Neural cell (in vitro differentiated cells): ENCODE results near the gene CNTNAP1. TPM values are rescaled to one million over a fixed set of nuclear protein-coding genes. Genes with fewer than 3 reads are reported as not detected.

ENCODE experiments used
- H2AFZ ChIP-seq: fragments of 200-600, 300-800 bp; sonication (generic), shearing (Covaris generic); 2 replicates; pipeline ENCODE4 v1.6.0; 2014; ENCODE audit warnings: low read depth, mild to moderate bottlenecking, antibody characterized with exemption, low read length, moderate library complexity
- H3F3A ChIP-seq: fragments of 200-600 bp; shearing (Covaris generic); 2 replicates; pipeline ENCODE4 v1.6.1; 2016; ENCODE audit warnings: mild to moderate bottlenecking, moderate library complexity, mixed read lengths, antibody characterized with exemption, low read length; ENCODE audit not compliant: insufficient read depth, poor library complexity, severe bottlenecking
- H3K27ac ChIP-seq: fragments of 200-600, 300-800 bp; sonication (generic), shearing (Covaris generic); 2 replicates; pipeline ENCODE4 v1.5.1; 2014; ENCODE audit warnings: mild to moderate bottlenecking, low read length, moderate library complexity
- H3K27me3 ChIP-seq: fragments of 300-800, 200-600 bp; sonication (generic), shearing (Covaris generic); 2 replicates; pipeline ENCODE4 v1.6.0; 2014; ENCODE audit warnings: mild to moderate bottlenecking, low read depth, low read length, moderate library complexity; ENCODE audit not compliant: insufficient read depth
- H3K36me3 ChIP-seq: fragments of 300-800, 200-600 bp; sonication (generic), shearing (Covaris generic); 2 replicates; pipeline ENCODE4 v1.5.1; 2014; ENCODE audit warnings: mild to moderate bottlenecking, antibody characterized with exemption, low read length, moderate library complexity; ENCODE audit not compliant: insufficient read depth
- H3K4me2 ChIP-seq: fragments of 300-800, 200-600 bp; sonication (generic), shearing (Covaris generic); 2 replicates; pipeline ENCODE4 v1.6.0; 2014; ENCODE audit warnings: mild to moderate bottlenecking, low read length
- H3K4me3 ChIP-seq: fragments of 300-800, 200-600 bp; sonication (generic), shearing (Covaris generic); 2 replicates; pipeline ENCODE4 v1.5.1; 2014; ENCODE audit warnings: mild to moderate bottlenecking, low read length, moderate library complexity
- H3K79me2 ChIP-seq: fragments of 200-600 bp; shearing (Covaris generic); replicated peaks from 2 replicates; pipeline ENCODE4 v1.6.0; 2014; ENCODE audit warnings: mild to moderate bottlenecking, low read length, moderate library complexity; ENCODE audit not compliant: insufficient read depth
- H3K9ac ChIP-seq: fragments of 300-800, 200-600 bp; sonication (generic), shearing (Covaris generic); 2 replicates; pipeline ENCODE4 v1.6.1; 2016; ENCODE audit warnings: mild to moderate bottlenecking, low read length, mixed read lengths
- H3K9me2 ChIP-seq: fragments of 200-600 bp; shearing (Covaris generic); 2 replicates; pipeline ENCODE4 v1.6.1; 2016; ENCODE audit warnings: mild to moderate bottlenecking, low read length, mixed read lengths; ENCODE audit not compliant: insufficient read depth
- H3K9me3 ChIP-seq: fragments of 200-600, 300-800 bp; sonication (generic), shearing (Covaris generic); 2 replicates; pipeline ENCODE4 v1.6.1; 2016; ENCODE audit warnings: mild to moderate bottlenecking, mixed run types, low read length, moderate library complexity, mixed read lengths
- H4K20me1 ChIP-seq: fragments of 200-600 bp; shearing (Covaris generic); 2 replicates; pipeline ENCODE4 v1.6.1; 2016; ENCODE audit warnings: mild to moderate bottlenecking, mixed run types; ENCODE audit not compliant: insufficient read depth
- EP300 ChIP-seq: fragments of 450-650 bp; conservative IDR thresholded peaks from 2 replicates; pipeline ENCODE4 v1.6.1; 2014; ENCODE audit warnings: antibody characterized with exemption, mild to moderate bottlenecking, moderate library complexity; ENCODE audit not compliant: poor library complexity, severe bottlenecking
- EZH2 ChIP-seq: fragments of 200-600, 300-800 bp; shearing (Covaris generic), sonication (generic); IDR thresholded peaks from 2 replicates; pipeline ENCODE4 v1.6.1; 2014; ENCODE audit warnings: antibody characterized with exemption, low read length, borderline replicate concordance, mild to moderate bottlenecking; ENCODE audit not compliant: insufficient read depth, poor library complexity, severe bottlenecking
- MXI1 ChIP-seq: fragments of 450-650 bp; conservative IDR thresholded peaks from 2 replicates; pipeline ENCODE4 v1.6.1; 2014; ENCODE audit warnings: antibody characterized with exemption, mild to moderate bottlenecking; ENCODE audit not compliant: poor library complexity, severe bottlenecking
- POLR2AphosphoS5 ChIP-seq: IDR thresholded peaks from 2 replicates; pipeline ENCODE4 v1.6.1; 2012
- RAD21 ChIP-seq: fragments of 450-650 bp; conservative IDR thresholded peaks from 2 replicates; pipeline ENCODE4 v1.6.1; 2014; ENCODE audit warnings: antibody characterized with exemption, mild to moderate bottlenecking, moderate library complexity
- SMC3 ChIP-seq: fragments of 450-650 bp; conservative IDR thresholded peaks from 2 replicates; pipeline ENCODE4 v1.6.1; 2014; ENCODE audit warnings: antibody characterized with exemption, mild to moderate bottlenecking, moderate library complexity; ENCODE audit not compliant: poor library complexity
- TAF1 ChIP-seq: IDR thresholded peaks from 2 replicates; pipeline ENCODE4 v1.6.1; 2012; ENCODE audit warnings: low read depth
- polyA plus RNA-seq: library from polyadenylated mRNA; depleted of rRNA; stranded (reverse); fragments of >200 nt; gene quantifications from 2 replicates; pipeline ENCODE4 v1.2.3, GENCODE V29; 2014
- TF ChIP-seq, protein P1 (sequence below): fragments of 450-650 bp; IDR thresholded peaks from 2 replicates; pipeline ENCODE4 v1.5.1; 2014; ENCODE audit warnings: antibody characterized with exemption, mild to moderate bottlenecking, moderate library complexity; ENCODE audit not compliant: poor library complexity, severe bottlenecking
- TF ChIP-seq, protein P2 (sequence below): IDR thresholded peaks from 2 replicates; pipeline ENCODE4 v1.6.1; 2012; ENCODE audit warnings: borderline replicate concordance

Gene CNTNAP1
- polyA plus RNA-seq, 1 donor from 2014 or later, result 21.9 TPM

DNA sequence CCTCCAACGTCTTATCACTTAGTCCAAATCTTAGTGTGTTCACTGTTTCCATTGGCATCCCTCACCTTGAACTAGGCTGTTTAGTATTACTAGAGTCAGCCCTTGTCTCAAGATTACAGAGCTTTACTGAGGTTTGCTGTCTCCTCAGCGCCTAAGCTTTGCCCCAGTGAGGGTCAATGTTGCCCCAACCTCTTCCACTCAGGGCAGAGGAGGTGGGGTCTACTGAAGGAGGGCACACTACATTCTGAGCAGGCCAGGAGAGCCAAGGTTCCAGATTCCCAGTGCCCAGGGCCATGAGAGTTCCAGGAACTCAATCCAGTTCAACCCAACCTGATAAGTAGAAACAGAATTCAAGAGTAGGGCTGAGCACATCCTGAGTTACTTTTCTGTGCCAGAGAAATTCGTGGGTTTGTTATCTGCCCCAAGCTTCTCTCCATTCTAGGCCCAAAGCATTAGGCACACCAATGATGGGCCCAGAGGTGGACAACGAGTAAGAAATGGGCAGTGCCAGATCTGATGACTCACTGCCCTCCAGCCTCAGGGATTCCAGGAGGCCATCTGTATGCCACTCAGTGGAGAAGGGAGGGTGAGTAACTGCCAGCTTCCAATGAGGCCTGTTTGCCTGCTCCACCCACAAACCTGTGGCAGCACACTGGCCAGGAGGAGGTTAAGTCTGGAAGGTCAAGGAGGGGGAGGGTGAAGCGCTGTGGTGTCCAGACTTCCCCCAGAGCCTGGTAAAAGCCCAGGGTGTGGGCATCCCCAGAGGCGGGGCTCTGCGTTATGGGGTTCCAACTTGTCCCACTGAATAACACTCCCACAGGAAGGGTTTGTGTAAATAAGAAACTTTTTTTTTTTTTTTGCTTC lies 15.0 kb upstream of the CNTNAP1 start:
- H2AFZ ChIP-seq, result no peak overlapping the region
- no peaks in the 10 kb centered on the region for H3K27me3 ChIP-seq
- H3K9me3 ChIP-seq, result no peaks in the 10 kb centered on the region
- H3K36me3 ChIP-seq, result no peaks in the 10 kb centered on the region
- TF ChIP-seq TAF1 (no peak), RAD21 (no peak), MXI1 (no peak), EP300 (no peak), POLR2AphosphoS5 (no peak), EZH2 (no peak), SMC3 (no peak)
- TF ChIP-seq, protein P1, sequence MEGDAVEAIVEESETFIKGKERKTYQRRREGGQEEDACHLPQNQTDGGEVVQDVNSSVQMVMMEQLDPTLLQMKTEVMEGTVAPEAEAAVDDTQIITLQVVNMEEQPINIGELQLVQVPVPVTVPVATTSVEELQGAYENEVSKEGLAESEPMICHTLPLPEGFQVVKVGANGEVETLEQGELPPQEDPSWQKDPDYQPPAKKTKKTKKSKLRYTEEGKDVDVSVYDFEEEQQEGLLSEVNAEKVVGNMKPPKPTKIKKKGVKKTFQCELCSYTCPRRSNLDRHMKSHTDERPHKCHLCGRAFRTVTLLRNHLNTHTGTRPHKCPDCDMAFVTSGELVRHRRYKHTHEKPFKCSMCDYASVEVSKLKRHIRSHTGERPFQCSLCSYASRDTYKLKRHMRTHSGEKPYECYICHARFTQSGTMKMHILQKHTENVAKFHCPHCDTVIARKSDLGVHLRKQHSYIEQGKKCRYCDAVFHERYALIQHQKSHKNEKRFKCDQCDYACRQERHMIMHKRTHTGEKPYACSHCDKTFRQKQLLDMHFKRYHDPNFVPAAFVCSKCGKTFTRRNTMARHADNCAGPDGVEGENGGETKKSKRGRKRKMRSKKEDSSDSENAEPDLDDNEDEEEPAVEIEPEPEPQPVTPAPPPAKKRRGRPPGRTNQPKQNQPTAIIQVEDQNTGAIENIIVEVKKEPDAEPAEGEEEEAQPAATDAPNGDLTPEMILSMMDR, result no peak
- TF ChIP-seq, protein P2, sequence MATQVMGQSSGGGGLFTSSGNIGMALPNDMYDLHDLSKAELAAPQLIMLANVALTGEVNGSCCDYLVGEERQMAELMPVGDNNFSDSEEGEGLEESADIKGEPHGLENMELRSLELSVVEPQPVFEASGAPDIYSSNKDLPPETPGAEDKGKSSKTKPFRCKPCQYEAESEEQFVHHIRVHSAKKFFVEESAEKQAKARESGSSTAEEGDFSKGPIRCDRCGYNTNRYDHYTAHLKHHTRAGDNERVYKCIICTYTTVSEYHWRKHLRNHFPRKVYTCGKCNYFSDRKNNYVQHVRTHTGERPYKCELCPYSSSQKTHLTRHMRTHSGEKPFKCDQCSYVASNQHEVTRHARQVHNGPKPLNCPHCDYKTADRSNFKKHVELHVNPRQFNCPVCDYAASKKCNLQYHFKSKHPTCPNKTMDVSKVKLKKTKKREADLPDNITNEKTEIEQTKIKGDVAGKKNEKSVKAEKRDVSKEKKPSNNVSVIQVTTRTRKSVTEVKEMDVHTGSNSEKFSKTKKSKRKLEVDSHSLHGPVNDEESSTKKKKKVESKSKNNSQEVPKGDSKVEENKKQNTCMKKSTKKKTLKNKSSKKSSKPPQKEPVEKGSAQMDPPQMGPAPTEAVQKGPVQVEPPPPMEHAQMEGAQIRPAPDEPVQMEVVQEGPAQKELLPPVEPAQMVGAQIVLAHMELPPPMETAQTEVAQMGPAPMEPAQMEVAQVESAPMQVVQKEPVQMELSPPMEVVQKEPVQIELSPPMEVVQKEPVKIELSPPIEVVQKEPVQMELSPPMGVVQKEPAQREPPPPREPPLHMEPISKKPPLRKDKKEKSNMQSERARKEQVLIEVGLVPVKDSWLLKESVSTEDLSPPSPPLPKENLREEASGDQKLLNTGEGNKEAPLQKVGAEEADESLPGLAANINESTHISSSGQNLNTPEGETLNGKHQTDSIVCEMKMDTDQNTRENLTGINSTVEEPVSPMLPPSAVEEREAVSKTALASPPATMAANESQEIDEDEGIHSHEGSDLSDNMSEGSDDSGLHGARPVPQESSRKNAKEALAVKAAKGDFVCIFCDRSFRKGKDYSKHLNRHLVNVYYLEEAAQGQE, result no peak
- H3K4me3 ChIP-seq, result no peak overlapping the region
- H3K27ac ChIP-seq, result no peak overlapping the region
- H4K20me1 ChIP-seq, result no peaks in the 10 kb centered on the region
- H3K4me2 ChIP-seq, result no peak overlapping the region
- H3K9ac ChIP-seq, result no peak overlapping the region
- no peaks in the 10 kb centered on the region for H3K79me2 ChIP-seq
- H3K9me2 ChIP-seq, result no peaks in the 10 kb centered on the region
- no peaks in the 10 kb centered on the region for H3F3A ChIP-seq

DNA sequence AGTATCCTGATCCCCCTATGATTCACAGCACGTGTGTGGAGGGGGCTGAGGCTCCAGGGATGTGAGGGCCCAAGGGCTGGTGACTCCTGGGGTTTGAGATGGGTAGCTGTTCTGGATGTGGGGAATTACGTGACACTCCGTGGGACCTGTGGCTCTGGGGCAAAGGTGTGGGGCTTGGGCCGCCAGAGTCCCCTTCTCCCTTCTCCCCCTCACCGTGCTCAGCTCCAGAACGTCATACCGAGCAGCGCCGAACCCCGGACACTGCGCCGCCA lies 12.7 kb upstream of the CNTNAP1 start:
- H3K9me3 ChIP-seq, result no peaks in the 10 kb centered on the region
- no peak overlapping the region for H3K4me2 ChIP-seq
- no peak overlapping the region for H3K27ac ChIP-seq
- TF ChIP-seq TAF1 (no peak), SMC3 (no peak), EP300 (no peak), MXI1 (no peak), EZH2 (no peak), POLR2AphosphoS5 (no peak), RAD21 (no peak)
- TF ChIP-seq, protein P1, result no peak
- TF ChIP-seq, protein P2, result no peak
- no peak overlapping the region for H2AFZ ChIP-seq
- no peaks in the 10 kb centered on the region for H3K36me3 ChIP-seq
- no peaks in the 10 kb centered on the region for H3K79me2 ChIP-seq
- H3K9ac ChIP-seq, result no peak overlapping the region
- no peaks in the 10 kb centered on the region for H4K20me1 ChIP-seq
- H3K9me2 ChIP-seq, result no peaks in the 10 kb centered on the region
- H3K27me3 ChIP-seq, result no peaks in the 10 kb centered on the region
- H3K4me3 ChIP-seq, result no peak overlapping the region
- H3F3A ChIP-seq, result no peaks in the 10 kb centered on the region
